K562 (cell line): ENCODE measurements around the gene CCDC136. TPM values are rescaled to one million over a fixed set of nuclear protein-coding genes. Genes with fewer than 3 reads are reported as not detected.
A peak's percentile ranks its signal among the peaks of the same experiment; 100 is the strongest.

Source experiments
- BCOR ChIP-seq: fragments of 450-650 bp; IDR thresholded peaks from 2 replicates; pipeline ENCODE4 v1.6.1; 2016
- CHD2 ChIP-seq: IDR thresholded peaks from 2 replicates; pipeline ENCODE4 v1.6.1; 2011; ENCODE audit warnings: low read depth, low read length
- DDX20 ChIP-seq: fragments of 450-650 bp; IDR thresholded peaks from 2 replicates; pipeline ENCODE4 v1.6.1; 2016; ENCODE audit warnings: missing genetic modification characterization, low read depth, mild to moderate bottlenecking, missing compliant biosample characterization, moderate library complexity
- GABPB1 ChIP-seq: sonication (generic); formaldehyde crosslinking; IDR thresholded peaks from 2 replicates; pipeline ENCODE4 v1.8.0; 2022; ENCODE audit warnings: mild to moderate bottlenecking, missing genetic modification reagents
- HEY1 ChIP-seq: fragments of 250-450 bp; sonication (Bioruptor Pico); IDR thresholded peaks from 2 replicates; pipeline ENCODE4 v1.5.0; 2020; ENCODE audit warnings: mild to moderate bottlenecking, moderate library complexity, borderline replicate concordance
- JUNB ChIP-seq: fragments of 450-650 bp; formaldehyde crosslinking; conservative IDR thresholded peaks from 2 replicates; pipeline ENCODE4 v1.4.0; 2020; ENCODE audit warnings: mild to moderate bottlenecking
- MITF ChIP-seq: IDR thresholded peaks from 2 replicates; pipeline ENCODE4 v1.6.1; 2014; ENCODE audit warnings: antibody characterized with exemption
- OTX1 ChIP-seq: fragments of 450-650 bp; formaldehyde crosslinking; IDR thresholded peaks from 2 replicates; pipeline ENCODE4 v1.4.0; 2022; ENCODE audit warnings: mild to moderate bottlenecking
- RAD51 ChIP-seq: fragments of 450-650 bp; IDR thresholded peaks from 2 replicates; pipeline ENCODE4 v1.7.1; 2016; ENCODE audit warnings: low read depth, mild to moderate bottlenecking, borderline replicate concordance
- RBM17 ChIP-seq: fragments of 200-400 bp; formaldehyde crosslinking; IDR thresholded peaks from 2 replicates; pipeline ENCODE4 v1.6.1; 2017; ENCODE audit warnings: low read depth, mild to moderate bottlenecking, low read length, borderline replicate concordance
- SMC3 ChIP-seq: conservative IDR thresholded peaks from 2 replicates; pipeline ENCODE4 v1.6.1; 2011; ENCODE audit warnings: low read depth, low read length, improper control_type of control experiment; ENCODE audit not compliant: insufficient read depth
- SNIP1 ChIP-seq: fragments of 450-650 bp; IDR thresholded peaks from 2 replicates; pipeline ENCODE4 v1.7.1; 2017; ENCODE audit warnings: low read depth, mild to moderate bottlenecking
- TCF3 ChIP-seq: sonication (generic); formaldehyde crosslinking; IDR thresholded peaks from 2 replicates; pipeline ENCODE4 v1.4.0; 2020; ENCODE audit warnings: mild to moderate bottlenecking, missing genetic modification reagents
- TEAD2 ChIP-seq: fragments of 450-650 bp; IDR thresholded peaks from 2 replicates; pipeline ENCODE4 v1.6.1; 2016; ENCODE audit warnings: missing genetic modification characterization, control low read depth, missing compliant biosample characterization
- TGIF2 ChIP-seq: sonication (generic); formaldehyde crosslinking; IDR thresholded peaks from 2 replicates; pipeline ENCODE4 v1.8.1; 2022; ENCODE audit warnings: mild to moderate bottlenecking, missing genetic modification reagents, moderate library complexity
- XRCC3 ChIP-seq: fragments of 450-650 bp; IDR thresholded peaks from 2 replicates; pipeline ENCODE4 v1.6.1; 2017; ENCODE audit warnings: mild to moderate bottlenecking, moderate library complexity
- XRCC5 ChIP-seq: fragments of 200-400 bp; formaldehyde crosslinking; IDR thresholded peaks from 2 replicates; pipeline ENCODE4 v1.6.1; 2017; ENCODE audit warnings: low read depth, mild to moderate bottlenecking, low read length
- ZKSCAN8 ChIP-seq: fragments of 200-800 bp; sonication (Bioruptor generic); IDR thresholded peaks from 2 replicates; pipeline ENCODE4 v1.6.1; 2016; ENCODE audit warnings: missing genetic modification characterization, missing compliant biosample characterization
- ZNF121 ChIP-seq: sonication (generic); formaldehyde crosslinking; conservative IDR thresholded peaks from 2 replicates; pipeline ENCODE4 v1.8.0; 2022; ENCODE audit warnings: missing genetic modification reagents
- ZNF175 ChIP-seq: fragments of 200-800 bp; sonication (Bioruptor generic); IDR thresholded peaks from 2 replicates; pipeline ENCODE4 v1.6.1; 2016; ENCODE audit warnings: low read depth, mild to moderate bottlenecking, missing genetic modification characterization, missing compliant biosample characterization
- ZNF274 ChIP-seq: IDR thresholded peaks from 2 replicates; pipeline ENCODE4 v1.6.1; 2011; ENCODE audit warnings: low read depth, mild to moderate bottlenecking, low read length, moderate library complexity, borderline replicate concordance
- ZNF445 ChIP-seq: fragments of 250-450 bp; sonication (Bioruptor Pico); IDR thresholded peaks from 2 replicates; pipeline ENCODE4 v1.4.0; 2020; ENCODE audit warnings: low read depth, mild to moderate bottlenecking, moderate library complexity
- ZNF551 ChIP-seq: fragments of 250-450 bp; sonication (Bioruptor Pico); IDR thresholded peaks from 2 replicates; pipeline ENCODE4 v1.5.0; 2021; ENCODE audit warnings: mild to moderate bottlenecking, moderate library complexity
- ZNF609 ChIP-seq: sonication (generic); formaldehyde crosslinking; IDR thresholded peaks from 2 replicates; pipeline ENCODE4 v1.8.1; 2023; ENCODE audit warnings: missing genetic modification reagents, mild to moderate bottlenecking, borderline replicate concordance
- ZNF766 ChIP-seq: fragments of 200-800 bp; sonication (Bioruptor generic); conservative IDR thresholded peaks from 2 replicates; pipeline ENCODE4 v1.6.1; 2016; ENCODE audit warnings: missing genetic modification characterization, missing compliant biosample characterization
- polyA plus RNA-seq, 8 experiments: library from polyadenylated mRNA; depleted of rRNA in 4 of 8; stranded (reverse) in 5 of 8; unstranded in 3 of 8; fragments of >200 nt; fragmentation: Nextera tagmentation in 2 of 8; fragmentation: Illumina TruSeq in 1 of 8; extraction: Ambion mirVana in 2 of 8; extraction: Trizol in 1 of 8; gene quantifications; 2 replicates each; pipeline versions ENCODE4 v1.2.1 to v1.2.3, GENCODE V29; 2011 to 2014; ENCODE audit warnings: inconsistent platforms in 1 of 8, missing spikeins in 1 of 8
- total RNA-seq, 7 experiments: library from RNA; depleted of rRNA in 6 of 7; stranded (reverse); fragments of >200 nt in 6 of 7; fragmentation: Illumina TruSeq in 2 of 7; extraction: Trizol in 2 of 7; gene quantifications; 2 replicates each; pipeline versions ENCODE4 v1.2.1 to v1.2.3, GENCODE V29; 2011 to 2021; ENCODE audit warnings: low replicate concordance in 1 of 7

Gene CCDC136
- total and polyA plus RNA-seq, 9 of the 15 experiments (the other 6 are each of a cell fraction or from before 2014, with no cell fraction given) = 2.4 to 40.8 (median 26.5) TPM

- TF ChIP-seq DDX20 (tag) = no peak
- no peak for TF ChIP-seq CHD2
- no peak for TF ChIP-seq BCOR
- TF ChIP-seq ZNF121 (CRISPR knock-in tag) = no peak
- peak; percentile 62; the same call in 1 of the 2 replicates for TF ChIP-seq XRCC5
- TF ChIP-seq TCF3 (CRISPR knock-in tag) = no peak
- TF ChIP-seq ZNF175 (CRISPR knock-in tag) = no peak
- no peak for TF ChIP-seq ZKSCAN8
- TF ChIP-seq SNIP1 = no peak
- no peak for TF ChIP-seq RBM17
- TF ChIP-seq ZNF445 = no peak
- TF ChIP-seq TEAD2 = no peak
- TF ChIP-seq MITF = no peak
- no peak for TF ChIP-seq HEY1 (CRISPR knock-in tag)
- TF ChIP-seq OTX1 (CRISPR knock-in tag) = no peak
- no peak for TF ChIP-seq ZNF609 (CRISPR knock-in tag)
- no peak for TF ChIP-seq XRCC3
- no peak for TF ChIP-seq SMC3
- TF ChIP-seq JUNB (CRISPR knock-in tag) = no peak
- no peak for TF ChIP-seq ZNF551 (CRISPR knock-in tag)
- TF ChIP-seq GABPB1 (CRISPR knock-in tag) = no peak
- TF ChIP-seq RAD51 = peak; percentile 63; the same call in 1 of the 2 replicates
- TF ChIP-seq TGIF2 (CRISPR knock-in tag) = no peak
- TF ChIP-seq ZNF274 = no peak
- TF ChIP-seq ZNF766 (CRISPR knock-in tag) = no peak
Observed at GRCh38 chr7:128792471-128793180, 858 bp downstream of the CCDC136 start (continued).
